ENCODE results near the gene EPHB3.
A peak's percentile ranks its signal among the peaks of the same experiment; 100 is the strongest.

The EPHB3 gene

DNA sequence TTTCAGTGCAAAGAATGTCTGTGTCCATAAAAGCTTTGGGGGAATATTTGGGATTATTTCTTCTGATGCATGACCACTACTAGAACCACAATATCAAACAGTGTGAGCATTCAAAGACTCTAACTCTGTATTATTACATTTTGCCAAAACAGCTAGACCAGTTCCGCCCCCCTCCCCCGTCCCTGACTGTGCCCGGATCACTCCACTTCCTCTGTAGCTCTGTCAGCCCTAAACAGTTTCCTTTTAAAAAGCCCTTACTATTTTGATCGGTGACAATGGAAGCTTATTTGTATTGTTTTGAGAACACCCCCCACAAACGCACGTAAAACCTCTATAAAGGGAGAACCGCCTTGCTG, 36.6 kb upstream of the EPHB3 start:
- H3K4me3 ChIP-seq (ENCODE audit: low read depth, low read length), result peak overlapping the region; percentile 50
- no peak for TF ChIP-seq MYC (IDR thresholded peaks at IDR 0.05; ENCODE audit: low read depth, low read length)
- no peak for TF ChIP-seq MAX (IDR thresholded peaks at IDR 0.05; ENCODE audit: low read depth, low read length)
- no peak for TF ChIP-seq CTCF (IDR thresholded peaks at IDR 0.05; ENCODE audit: low read depth, low read length)
- peak; percentile 54 for DNase-seq (ENCODE audit: low read depth)

GRCh38 chr3:184525337-184526087, 36.1 kb upstream of the EPHB3 start:
- no peak for DNase-seq (ENCODE audit: low read depth)
- TF ChIP-seq CTCF (IDR thresholded peaks at IDR 0.05; ENCODE audit: low read depth, low read length) (no peak), MYC (IDR thresholded peaks at IDR 0.05; ENCODE audit: low read depth, low read length) (no peak), MAX (IDR thresholded peaks at IDR 0.05; ENCODE audit: low read depth, low read length) (no peak), POLR2A (IDR thresholded peaks at IDR 0.05; ENCODE audit: extremely low read depth, insufficient read length) (no peak)
- peak overlapping the region; percentile 50 for H3K4me3 ChIP-seq (ENCODE audit: low read depth, low read length)

- H3K4me3 ChIP-seq (ENCODE audit: low read depth, low read length), result no peak overlapping the region
- no peak for TF ChIP-seq MAX (IDR thresholded peaks at IDR 0.05; ENCODE audit: low read depth, low read length)
- TF ChIP-seq POLR2A (IDR thresholded peaks at IDR 0.05; ENCODE audit: extremely low read depth, insufficient read length), result no peak
- no peak for TF ChIP-seq CTCF (IDR thresholded peaks at IDR 0.05; ENCODE audit: low read depth, low read length)
- TF ChIP-seq MYC (IDR thresholded peaks at IDR 0.05; ENCODE audit: low read depth, low read length), result no peak
- no peak for DNase-seq (ENCODE audit: low read depth)
Observed at GRCh38 chr3:184526088-184526433, 35.5 kb upstream of the EPHB3 start.

DNA sequence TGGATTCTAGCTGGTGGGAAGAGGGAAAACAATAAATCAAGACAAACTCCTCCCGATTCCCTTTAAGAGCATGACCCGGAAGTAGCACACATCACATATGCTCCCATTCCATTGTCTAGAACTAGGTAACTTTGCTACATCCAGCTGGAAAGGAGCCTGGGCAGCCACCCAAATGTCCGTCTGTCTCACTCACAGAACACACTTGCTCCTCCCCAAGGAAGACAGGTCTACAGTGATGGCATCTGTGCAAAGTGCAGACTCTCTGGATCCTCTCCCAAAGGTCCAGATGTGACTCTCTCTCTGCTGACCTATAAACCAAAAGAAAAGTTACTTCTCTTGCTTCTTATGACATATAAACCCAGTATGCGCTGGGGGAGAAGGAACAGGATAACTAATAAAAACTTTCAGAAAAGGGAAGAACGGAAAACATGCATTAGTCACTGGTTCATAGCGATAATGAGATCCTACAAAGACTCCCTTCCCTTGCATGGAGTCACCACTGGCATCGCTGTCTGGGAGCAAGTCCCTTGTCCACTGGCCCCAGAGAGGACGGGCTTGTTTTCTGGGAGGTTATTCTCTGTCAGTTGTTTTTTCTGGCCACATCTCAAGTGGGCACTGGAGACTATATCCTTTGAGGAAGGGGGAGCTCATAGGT, 29.8 kb upstream of the EPHB3 start:
- H3K4me3 ChIP-seq (ENCODE audit: low read depth, low read length), result no peak overlapping the region
- TF ChIP-seq MAX (IDR thresholded peaks at IDR 0.05; ENCODE audit: low read depth, low read length) (no peak), CTCF (IDR thresholded peaks at IDR 0.05; ENCODE audit: low read depth, low read length) (no peak), MYC (IDR thresholded peaks at IDR 0.05; ENCODE audit: low read depth, low read length) (no peak), POLR2A (IDR thresholded peaks at IDR 0.05; ENCODE audit: extremely low read depth, insufficient read length) (no peak)
- DNase-seq (ENCODE audit: low read depth), result peak; percentile 28

DNA sequence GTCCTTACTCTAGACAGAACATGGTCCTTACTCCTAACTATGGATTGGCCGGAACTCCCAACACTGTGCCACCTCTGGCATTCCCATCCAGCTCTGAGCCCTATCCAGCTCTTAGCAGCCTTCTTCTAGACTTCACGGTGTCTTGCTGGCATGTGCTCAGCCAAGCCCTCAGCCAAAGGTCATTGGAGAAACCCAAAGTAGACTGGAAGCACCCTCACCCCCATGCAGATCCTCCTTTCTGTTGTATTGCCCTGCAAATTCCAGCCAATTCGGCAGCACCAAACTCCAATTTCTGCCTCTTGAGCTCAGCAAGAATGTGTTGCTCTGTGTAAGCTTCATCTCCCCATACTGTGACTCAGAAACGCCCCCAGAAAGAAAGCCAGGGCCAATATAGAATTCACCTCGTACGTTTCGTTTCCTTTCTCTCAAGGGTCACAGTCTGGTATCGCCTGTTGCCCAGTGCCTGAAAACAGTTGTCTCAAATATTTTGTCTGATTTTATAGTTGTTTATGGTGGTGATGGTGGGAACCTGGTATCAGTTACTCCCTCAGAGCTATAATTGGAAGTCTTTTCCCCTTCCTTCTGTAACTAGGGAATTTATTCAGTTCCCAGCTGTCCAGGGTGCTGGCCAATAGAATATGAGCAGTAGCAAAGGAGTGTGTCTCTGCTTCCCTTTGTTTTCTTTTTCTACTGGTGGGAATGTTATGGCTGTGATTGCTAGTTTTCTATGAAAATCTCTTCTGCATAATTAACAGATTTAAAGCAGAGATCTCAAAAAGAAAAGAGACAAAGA, 28.4 kb upstream of the EPHB3 start:
- H3K4me3 ChIP-seq (ENCODE audit: low read depth, low read length), result no peak overlapping the region
- no peak for TF ChIP-seq MAX (IDR thresholded peaks at IDR 0.05; ENCODE audit: low read depth, low read length)
- DNase-seq (ENCODE audit: low read depth), result no peak

Measured in NB4 (cell line).